A172 (cell line): ENCODE results near the gene IRAG1. TPM values are rescaled to one million over a fixed set of nuclear protein-coding genes. Genes with fewer than 3 reads are reported as not detected.

Experiments
- DNase-seq: peaks from one replicate; pipeline ENCODE4 v3.0.0-alpha.2; 2015; ENCODE audit warnings: low spot score
- total RNA-seq: library from RNA; depleted of rRNA; stranded (reverse); fragments of >200 nt; shearing (Covaris generic); gene quantifications from 2 replicates; pipeline ENCODE4 v1.2.3, GENCODE V29; 2014; rRNA removed

The IRAG1 gene
- total RNA-seq, 1 experiment from 2014 or later: not detected

DNA sequence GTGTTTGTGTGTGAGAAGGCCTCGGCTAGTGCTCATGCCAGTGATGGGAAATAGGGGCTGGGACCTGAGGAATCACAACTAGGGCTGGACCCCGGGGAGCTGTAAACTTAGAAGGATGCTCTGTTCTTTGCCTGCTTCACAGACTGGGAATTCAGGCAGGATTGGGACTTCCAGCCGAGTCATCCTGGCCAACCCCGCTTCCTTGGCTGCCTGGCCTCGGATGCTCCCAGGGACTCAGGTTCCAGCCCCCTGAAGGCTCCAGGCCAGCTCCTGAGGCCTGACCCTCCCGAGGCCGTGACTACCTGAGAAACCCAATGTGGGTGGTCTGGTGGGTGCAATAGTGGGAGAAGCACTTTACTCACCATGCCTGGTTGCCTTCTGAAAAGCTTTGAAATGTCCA is 44.7 kb downstream of the IRAG1 start:
- DNase-seq: no peak

DNA sequence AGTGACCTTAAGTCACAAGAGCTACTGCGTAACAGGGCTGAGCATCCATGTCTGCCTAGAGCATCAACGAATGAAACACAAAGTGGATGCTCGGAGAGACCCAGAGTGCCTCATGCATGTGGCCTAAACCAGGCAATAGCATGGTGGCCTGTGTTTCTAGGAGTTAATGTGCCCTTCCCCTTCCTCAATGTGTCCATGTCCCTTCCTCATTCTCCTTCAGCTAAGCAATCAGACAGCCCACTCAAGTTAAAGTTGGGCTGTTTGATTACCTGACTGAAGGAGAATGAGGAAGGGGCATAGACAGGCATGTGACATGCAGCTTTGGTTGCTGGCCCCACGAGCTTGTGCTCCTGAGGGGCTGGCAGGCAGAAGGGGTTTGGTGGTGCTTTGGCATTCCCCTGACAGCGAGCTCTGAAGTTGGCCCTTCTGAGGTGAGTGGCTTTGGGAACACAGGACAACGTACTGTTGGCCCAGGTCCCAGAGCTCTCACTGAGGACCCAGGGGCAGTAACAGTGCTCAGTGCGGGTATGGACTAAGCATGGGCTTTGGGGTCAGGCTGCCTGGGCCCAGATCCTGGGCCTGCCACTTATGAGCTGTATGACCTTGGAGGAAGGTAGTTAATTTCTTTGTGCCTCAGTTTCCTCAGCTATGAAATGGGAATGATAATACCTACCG is 46.7 kb downstream of the IRAG1 start:
- no peak for DNase-seq

DNA sequence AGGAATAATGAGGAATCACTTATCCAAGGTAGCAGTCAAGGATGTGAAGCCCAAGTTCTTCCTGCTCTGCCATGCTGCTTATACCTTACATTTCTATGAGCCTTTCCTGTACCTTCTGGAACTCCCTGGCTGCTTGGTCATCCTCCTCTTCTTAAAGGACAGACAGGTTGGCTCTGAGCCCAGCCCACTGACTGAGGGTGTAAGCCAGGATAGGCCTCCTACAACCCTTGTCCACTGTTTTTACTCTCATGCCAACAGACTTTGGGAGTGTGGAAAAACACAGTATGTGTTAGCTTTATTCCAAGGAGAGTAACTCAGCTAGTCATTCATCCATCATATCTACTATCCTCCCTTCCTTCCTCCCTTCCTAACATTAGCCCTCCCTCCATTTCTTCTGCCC is 47.5 kb downstream of the IRAG1 start:
- DNase-seq: no peak

DNA sequence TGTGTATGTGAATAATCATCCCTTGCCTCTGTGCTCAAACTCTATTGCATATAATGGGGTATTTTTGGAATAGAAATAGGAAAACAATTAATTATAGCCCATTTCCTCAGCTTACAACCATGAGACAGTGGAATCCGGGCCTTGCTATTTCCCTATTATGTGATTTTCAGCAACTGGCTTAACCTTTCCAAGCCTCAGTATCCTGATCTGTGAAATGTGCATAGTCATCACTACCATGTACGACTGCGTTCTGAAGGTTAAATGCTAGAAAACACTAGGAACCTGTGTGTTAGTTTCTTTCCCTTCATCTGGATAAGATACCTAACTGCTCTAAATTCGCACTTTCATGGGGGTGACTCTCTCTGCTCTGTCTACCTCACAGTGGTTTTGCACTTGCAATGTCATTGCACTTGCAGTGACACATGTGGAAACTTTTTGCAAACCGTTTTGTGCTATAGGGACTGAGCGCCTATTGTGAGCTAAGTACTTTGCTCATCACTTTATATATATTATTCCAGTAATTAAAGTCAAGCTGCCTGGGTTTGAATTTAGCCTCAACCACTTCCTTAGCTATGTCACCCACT is 48.3 kb downstream of the IRAG1 start:
- no peak for DNase-seq

Other genes starting within 250 kb of the IRAG1 start
- 1.6 and 3.9 TPM in 2 replicates for gene AMPD3, start 238.5 kb downstream of the IRAG1 start, total RNA-seq
- 23.6 and 28.1 TPM in 2 replicates for gene RNF141, start 152.6 kb downstream of the IRAG1 start, total RNA-seq
- gene LYVE1, start 125.1 kb downstream of the IRAG1 start, total RNA-seq: not detected in 2 replicates
- gene CTR9, start 57.5 kb upstream of the IRAG1 start, total RNA-seq: 22.6 and 23.1 TPM in 2 replicates
- gene EIF4G2, start 115.2 kb upstream of the IRAG1 start, total RNA-seq: 800 and 932 TPM in 2 replicates
- gene ZBED5, start 164.3 kb upstream of the IRAG1 start, total RNA-seq: 43.0 and 46.8 TPM in 2 replicates